ENCODE measurements around the gene CFL1. TPM values are rescaled to one million over a fixed set of nuclear protein-coding genes. Genes with fewer than 3 reads are reported as not detected.

Gene CFL1
- total and polyA plus RNA-seq, 2 of the 4 experiments (the other 2 are of a cell fraction) = 960 to 2,231 TPM

GRCh38 chr11:65854852-65855837, 2.8 kb downstream of the CFL1 start:
- ATAC-seq (ENCODE audit: low read depth) (no peak), DNase-seq (no peak)
- ChIA-PET POLR2A (ENCODE audit: unreplicated experiment) (no interaction called here), CTCF (no interaction called here)
- no peak overlapping the region for H2BK120ac ChIP-seq (ENCODE audit: low read depth, low read length)
- H3K9ac ChIP-seq (ENCODE audit: low read depth, low read length) = no peak overlapping the region
- no peak overlapping the region for H2BK20ac ChIP-seq (ENCODE audit: low read depth, low read length)
- no peak overlapping the region for H3K4me3 ChIP-seq (ENCODE audit: insufficient read depth, low read depth, low read length)
- H3K4me1 ChIP-seq (ENCODE audit: control insufficient read depth, insufficient read depth, low read length) = peaks cover 9% of the 10 kb centered on the region
- no peaks in the 10 kb centered on the region for H3K27me3 ChIP-seq (ENCODE audit: control insufficient read depth, insufficient read depth, low read length)
- no peak overlapping the region for H3K23ac ChIP-seq (ENCODE audit: low read depth, low read length)
- no peak overlapping the region for H3K4ac ChIP-seq (ENCODE audit: low read depth, low read length)
- no peak overlapping the region for H2BK15ac ChIP-seq (ENCODE audit: low read depth, low read length)
- no peak overlapping the region for H4K91ac ChIP-seq (ENCODE audit: insufficient read depth, low read depth, low read length)
- H3K36me3 ChIP-seq (ENCODE audit: control insufficient read depth, insufficient read depth, low read length) = peaks cover 59% of the 10 kb centered on the region
- H2AFZ ChIP-seq (replicated peaks; ENCODE audit: low read length, poor library complexity) = no peak overlapping the region
- no peak overlapping the region for H3K56ac ChIP-seq (ENCODE audit: extremely low read depth, insufficient read depth, low read length)
- TSS peak; percentile 97 for BruUV-seq (replicated peaks)
- no peak overlapping the region for H3K18ac ChIP-seq (ENCODE audit: low read depth, low read length)
- dilution Hi-C loops (cut with HindIII; ENCODE audit: low sequenced_read_pairs, unreplicated experiment) = no loop called here
- H4K8ac ChIP-seq (ENCODE audit: low read depth in 2 of 2, low read length in 2 of 2) = no peak overlapping the region
- no peak overlapping the region for H2AK5ac ChIP-seq (ENCODE audit: low read depth, low read length)
- intact Hi-C loops (cut with micrococcal nuclease) = no loop called here
- no peak overlapping the region for H2BK5ac ChIP-seq (ENCODE audit: low read depth, low read length, poor library complexity, severe bottlenecking)
- peaks cover 33% of the 10 kb centered on the region for H3K9me1 ChIP-seq (ENCODE audit: insufficient read depth, low read length)
- no peak for TF ChIP-seq RFX5 (IDR thresholded peaks at IDR 0.05; ENCODE audit: low read depth, low read length)
- no peak for TF ChIP-seq BHLHE40 (IDR thresholded peaks at IDR 0.05; ENCODE audit: low read depth, low read length)
- no peak for TF ChIP-seq ELK1 (IDR thresholded peaks at IDR 0.05; ENCODE audit: borderline replicate concordance, low read depth, low read length)
- no peak for TF ChIP-seq MAZ (IDR thresholded peaks at IDR 0.05; ENCODE audit: borderline replicate concordance, low read depth, low read length)
- TF ChIP-seq CHD1 (IDR thresholded peaks at IDR 0.05; ENCODE audit: low read depth, low read length) = no peak
- no peak for TF ChIP-seq RCOR1 (IDR thresholded peaks at IDR 0.05; ENCODE audit: insufficient replicate concordance, low read length)
- TF ChIP-seq NFE2L2 (IDR thresholded peaks at IDR 0.05; ENCODE audit: low read depth, low read length) = no peak
- no peak for TF ChIP-seq FOS (IDR thresholded peaks at IDR 0.05; ENCODE audit: low read depth, low read length)
- no peak for TF ChIP-seq SMC3 (IDR thresholded peaks at IDR 0.05; ENCODE audit: low read depth, low read length)
- TF ChIP-seq RAD21 (IDR thresholded peaks at IDR 0.05; ENCODE audit: low read length) = no peak
- no peak for TF ChIP-seq CEBPB (IDR thresholded peaks at IDR 0.05; ENCODE audit: low read depth, low read length)
- no peak overlapping the region for H3K27ac ChIP-seq (ENCODE audit: insufficient read depth, low read length)
- H3K4me2 ChIP-seq (ENCODE audit: low read depth, low read length) = no peak overlapping the region
- in situ Hi-C loops (cut with MboI; ENCODE audit: low sequenced_read_pairs) = no loop called here
- H3K79me1 ChIP-seq (ENCODE audit: low read depth in 1 of 2, low read length in 2 of 2) = peaks cover 20 to 65% of the 10 kb centered on the region in 2 experiments
- peaks cover 77% of the 10 kb centered on the region for H4K20me1 ChIP-seq (ENCODE audit: insufficient read depth, low read length)
- WGBS, 2 experiments (ENCODE audit: extremely low coverage in 2 of 2, insufficient read length in 1 of 2) = 97% methylated on average over 5 of the region's 15 CpGs; no CpG with 5 or more reads in 1 of the 2 experiments
- H4K5ac ChIP-seq (ENCODE audit: low read depth, low read length) = no peak overlapping the region
- H2AK9ac ChIP-seq (replicated peaks; ENCODE audit: low read depth, low read length, poor library complexity) = no peak overlapping the region
- no peak overlapping the region for H3K14ac ChIP-seq (replicated peaks; ENCODE audit: low read depth, low read length)
- no peaks in the 10 kb centered on the region for H3K9me3 ChIP-seq (ENCODE audit: control insufficient read depth, insufficient read depth, low read length)
